Activated CD8-positive, alpha-beta memory T cell treated with anti-CD3 and anti-CD28 coated beads, Interleukin-2, amount 10 ng/mL, durations not matched to agents 7 days and 5 days (primary cell): ENCODE results near the gene KDM3A. TPM values are rescaled to one million over a fixed set of nuclear protein-coding genes. Genes with fewer than 3 reads are reported as not detected.

Experiments used
- ATAC-seq: fragments of 150-1000 bp; cut with Tn5 transposase; one replicate; pipeline ENCODE4 v1.10.0; 2021; ENCODE audit warnings: moderate library complexity
- CTCF ChIA-PET: fragments of 350-600 bp; sonication (Branson Sonifier 250); formaldehyde crosslinking; loops from one replicate; lab custom pipeline; 2021; ENCODE audit warnings: antibody characterized with exemption; lab: Charles Lee
- DNase-seq: peaks from one replicate; pipeline ENCODE4 v3.0.0-alpha.2; 2020
- H3K27ac Mint-ChIP-seq: one replicate; pipeline ENCODE4 v1.8.0; 2021; ENCODE audit warnings: mild to moderate bottlenecking, mixed read lengths
- H3K27me3 Mint-ChIP-seq: one replicate; pipeline ENCODE4 v1.8.0; 2021; ENCODE audit warnings: mixed read lengths
- H3K36me3 Mint-ChIP-seq: one replicate; pipeline ENCODE4 v1.8.0; 2021; ENCODE audit warnings: mild to moderate bottlenecking, mixed read lengths
- H3K4me1 Mint-ChIP-seq: one replicate; pipeline ENCODE4 v1.8.0; 2021; ENCODE audit warnings: mixed read lengths
- H3K4me3 Mint-ChIP-seq: one replicate; pipeline ENCODE4 v1.8.0; 2021; ENCODE audit warnings: mild to moderate bottlenecking, moderate library complexity, mixed read lengths
- H3K9me3 Mint-ChIP-seq: one replicate; pipeline ENCODE4 v1.8.0; 2022; ENCODE audit warnings: low read depth, mixed read lengths
- total RNA-seq, 2 experiments: library from RNA; stranded (reverse); gene quantifications; one replicate each; pipeline ENCODE4 v1.2.3, GENCODE V29; 2021

The KDM3A gene
- total RNA-seq, 2 experiments from 2014 or later = 49.6 to 56.7 TPM

DNA sequence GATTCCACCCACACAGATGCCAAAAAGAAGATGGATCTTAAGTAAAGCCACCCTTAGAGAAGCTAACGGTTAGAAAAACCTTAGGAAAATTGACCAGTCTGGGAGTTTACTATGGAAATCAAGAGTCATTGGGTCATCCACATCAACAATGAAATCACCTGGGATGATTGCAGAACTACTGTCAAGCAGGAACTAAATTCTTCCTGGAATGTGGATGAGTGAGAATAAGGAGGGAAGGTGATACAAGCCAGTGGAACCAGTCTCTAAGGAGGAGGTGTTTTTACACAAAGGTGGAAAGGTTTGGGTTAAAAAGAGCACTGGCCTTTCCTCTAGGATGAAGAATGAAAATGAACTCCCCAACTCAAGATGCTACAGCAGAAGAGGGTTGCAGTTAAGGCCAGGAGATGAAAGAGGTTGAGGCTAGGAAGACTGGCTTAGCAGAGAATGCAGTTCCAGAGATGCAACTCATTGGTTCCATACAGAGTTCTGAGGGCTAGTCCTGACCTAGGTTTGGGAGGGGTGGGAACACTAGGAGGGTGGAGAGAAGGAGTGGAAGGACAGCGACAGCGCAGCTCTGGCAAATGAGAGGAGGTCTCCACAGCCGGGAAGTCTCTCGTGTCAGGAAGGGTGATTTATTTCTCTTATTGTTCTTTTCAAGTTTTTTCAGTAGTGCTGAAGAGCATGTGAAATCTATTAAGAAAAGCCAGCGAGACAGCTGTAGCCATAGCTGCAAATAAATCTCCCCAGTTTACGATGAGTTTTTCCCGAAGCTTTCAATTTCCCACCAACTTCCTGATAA is 27.7 kb upstream of the KDM3A start:
- DNase-seq (no peak), ATAC-seq (no peak)
- Mint-ChIP-seq H3K27me3 (peaks cover 32% of the 10 kb centered on the region), H3K4me1 (no peaks in the 10 kb centered on the region), H3K4me3 (no peak overlapping the region), H3K9me3 (peaks cover 2% of the 10 kb centered on the region), H3K27ac (no peak overlapping the region), H3K36me3 (no peaks in the 10 kb centered on the region)
- CTCF ChIA-PET = no interaction called here

DNA sequence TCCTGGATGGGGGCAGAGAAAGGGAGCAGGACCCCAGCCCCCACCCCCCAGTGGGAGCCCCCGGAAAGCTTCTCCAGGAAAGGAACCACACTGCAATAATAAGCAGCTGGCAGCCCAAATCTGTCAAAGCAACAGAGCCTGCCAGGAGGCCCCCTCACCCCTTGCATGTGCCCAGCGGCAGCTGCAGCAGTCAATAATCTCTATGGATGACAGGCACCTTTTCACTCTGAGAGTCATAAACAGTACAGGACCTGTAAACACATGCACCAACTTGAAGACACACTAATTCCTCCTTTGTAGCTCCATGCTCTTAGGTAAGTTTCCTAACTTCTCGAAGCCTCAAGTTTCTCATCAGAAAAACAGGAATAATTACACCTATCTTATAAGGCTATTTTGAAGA is 26.2 kb upstream of the KDM3A start:
- H3K27me3 Mint-ChIP-seq = peaks cover 35% of the 10 kb centered on the region
- ATAC-seq = no peak
- H3K4me1 Mint-ChIP-seq = no peaks in the 10 kb centered on the region
- no peak for DNase-seq
- no peaks in the 10 kb centered on the region for H3K36me3 Mint-ChIP-seq
- H3K4me3 Mint-ChIP-seq = no peak overlapping the region
- CTCF ChIA-PET = no interaction called here
- H3K27ac Mint-ChIP-seq = no peak overlapping the region
- H3K9me3 Mint-ChIP-seq = peaks cover 2% of the 10 kb centered on the region

- peaks cover 35% of the 10 kb centered on the region for H3K27me3 Mint-ChIP-seq
- no peaks in the 10 kb centered on the region for H3K9me3 Mint-ChIP-seq
- H3K4me3 Mint-ChIP-seq = no peak overlapping the region
- H3K36me3 Mint-ChIP-seq = no peaks in the 10 kb centered on the region
- H3K27ac Mint-ChIP-seq = no peak overlapping the region
- H3K4me1 Mint-ChIP-seq = no peaks in the 10 kb centered on the region
- CTCF ChIA-PET = no interaction called here
- DNase-seq = no peak
- ATAC-seq = no peak
Measured at GRCh38 chr2:86416146-86416545, 25.0 kb upstream of the KDM3A start.

DNA sequence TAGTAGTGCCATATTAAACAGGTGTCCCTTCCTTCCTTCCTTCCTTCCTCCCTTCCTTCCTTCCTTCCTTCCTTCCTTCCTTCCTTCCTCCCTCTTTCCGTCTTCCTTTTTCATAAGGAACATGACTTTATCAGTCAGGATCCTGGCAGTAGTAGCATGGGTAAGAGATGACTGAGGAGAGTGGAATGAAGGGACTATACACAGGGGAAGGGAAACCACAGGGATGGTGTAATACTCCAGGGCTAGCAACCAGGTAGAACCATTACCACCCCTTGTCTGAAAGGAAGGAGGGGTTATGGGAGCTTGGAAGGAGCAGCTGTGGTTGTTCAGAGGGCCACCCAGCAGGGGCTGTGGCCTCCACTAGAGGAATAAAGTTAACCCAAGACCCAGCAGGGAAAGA is 23.2 kb upstream of the KDM3A start:
- H3K36me3 Mint-ChIP-seq = no peaks in the 10 kb centered on the region
- DNase-seq = no peak
- H3K4me3 Mint-ChIP-seq = no peak overlapping the region
- peaks cover 40% of the 10 kb centered on the region for H3K27me3 Mint-ChIP-seq
- no peaks in the 10 kb centered on the region for H3K9me3 Mint-ChIP-seq
- no peak for ATAC-seq
- CTCF ChIA-PET = no interaction called here
- no peaks in the 10 kb centered on the region for H3K4me1 Mint-ChIP-seq
- H3K27ac Mint-ChIP-seq = no peak overlapping the region

DNA sequence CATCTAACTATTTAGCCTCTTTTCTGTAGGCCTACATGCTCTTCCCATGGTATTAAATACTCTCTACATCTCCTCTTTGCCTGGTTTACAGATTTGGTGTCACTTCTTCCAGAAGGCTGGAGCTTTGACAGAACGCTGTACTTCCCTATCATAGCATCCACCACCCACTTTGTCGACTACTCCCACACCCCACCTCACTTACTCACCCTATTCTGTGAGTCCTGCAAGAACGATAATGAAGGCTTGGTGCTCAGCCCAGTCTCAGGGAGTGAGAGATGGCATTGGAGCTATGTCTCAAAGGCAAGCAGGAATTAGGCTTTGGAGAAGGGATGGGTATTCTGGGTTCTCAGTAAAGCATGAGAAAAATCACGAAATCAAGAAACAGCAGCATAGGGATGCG is 20.3 kb upstream of the KDM3A start:
- no peaks in the 10 kb centered on the region for H3K36me3 Mint-ChIP-seq
- H3K4me1 Mint-ChIP-seq = no peaks in the 10 kb centered on the region
- CTCF ChIA-PET = interaction anchor here (0.8 kb wide), 1 partner anchor 25 kb away, joined by 3 read pairs; no protein-coding TSS in a partner anchor
- no peak overlapping the region for H3K27ac Mint-ChIP-seq
- no peak overlapping the region for H3K4me3 Mint-ChIP-seq
- ATAC-seq (no peak), DNase-seq (no peak)
- H3K27me3 Mint-ChIP-seq = peaks cover 43% of the 10 kb centered on the region
- H3K9me3 Mint-ChIP-seq = no peaks in the 10 kb centered on the region

DNA sequence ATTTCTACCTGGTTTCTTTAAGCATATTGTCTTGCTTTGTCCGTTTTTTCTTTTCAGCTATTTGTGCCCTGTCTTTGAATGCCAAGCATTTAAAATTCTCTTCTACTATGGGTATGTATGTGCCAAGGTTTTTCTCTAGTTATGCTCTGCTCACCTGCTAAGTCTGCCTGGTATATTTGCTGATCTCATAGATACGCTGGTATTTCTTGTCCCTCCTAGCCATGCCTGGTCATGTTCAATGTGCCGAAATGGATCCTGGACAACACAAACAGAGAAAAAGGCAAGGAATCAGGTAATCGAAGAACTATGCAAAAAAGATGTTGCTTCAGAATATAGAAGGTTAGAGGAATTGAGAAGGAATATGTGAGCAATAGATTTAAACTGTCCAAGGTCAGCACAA is 14.9 kb upstream of the KDM3A start:
- CTCF ChIA-PET = no interaction called here
- peaks cover 42% of the 10 kb centered on the region for H3K27me3 Mint-ChIP-seq
- no peak for DNase-seq
- no peaks in the 10 kb centered on the region for H3K9me3 Mint-ChIP-seq
- no peak overlapping the region for H3K4me3 Mint-ChIP-seq
- no peaks in the 10 kb centered on the region for H3K36me3 Mint-ChIP-seq
- no peak overlapping the region for H3K27ac Mint-ChIP-seq
- no peak for ATAC-seq
- H3K4me1 Mint-ChIP-seq = no peaks in the 10 kb centered on the region

DNA sequence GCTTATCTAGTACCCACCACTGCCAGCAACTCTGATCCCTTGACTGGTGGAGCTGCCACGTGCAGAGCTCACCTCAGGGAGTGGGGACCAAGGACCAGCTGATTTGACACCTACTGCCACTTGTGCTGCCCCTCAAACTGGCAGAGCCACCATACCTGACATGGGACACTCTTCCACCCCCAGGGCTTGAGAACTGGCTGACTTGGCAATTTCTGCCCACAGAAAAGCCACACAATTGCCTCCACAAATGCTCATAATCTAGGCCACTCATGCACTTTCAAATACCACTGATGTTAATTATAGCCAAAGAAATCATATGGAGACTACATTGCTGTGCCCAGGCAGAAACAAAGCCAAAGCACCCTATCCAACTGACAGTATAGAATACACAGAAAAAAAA is 11.8 kb upstream of the KDM3A start:
- no peak for DNase-seq
- CTCF ChIA-PET = no interaction called here

DNA sequence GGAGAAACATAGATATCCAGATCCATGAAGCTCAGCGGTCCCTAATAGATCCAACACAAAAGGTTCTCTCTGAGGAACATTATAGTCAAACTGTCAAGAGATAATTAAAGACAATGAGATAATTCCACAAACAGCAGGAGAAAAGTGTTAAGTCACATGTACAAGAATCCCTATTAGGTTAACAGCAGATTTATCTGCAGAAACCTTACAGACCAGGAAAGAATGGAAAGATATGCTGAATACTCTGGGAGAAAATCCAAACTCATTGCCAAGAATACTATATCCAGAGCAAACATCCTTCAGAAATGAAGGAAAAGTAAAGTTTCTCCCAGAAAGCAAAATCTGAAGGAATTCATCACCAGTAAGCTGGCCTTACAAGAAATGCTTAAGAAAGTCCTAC is 10.8 kb upstream of the KDM3A start:
- no peaks in the 10 kb centered on the region for H3K36me3 Mint-ChIP-seq
- no peak overlapping the region for H3K4me3 Mint-ChIP-seq
- no peaks in the 10 kb centered on the region for H3K9me3 Mint-ChIP-seq
- CTCF ChIA-PET = no interaction called here
- DNase-seq = no peak
- no peak for ATAC-seq
- H3K27ac Mint-ChIP-seq = no peak overlapping the region
- H3K4me1 Mint-ChIP-seq = no peaks in the 10 kb centered on the region
- peaks cover 36% of the 10 kb centered on the region for H3K27me3 Mint-ChIP-seq

More for the DNA sequence above, 11.8 kb upstream of the KDM3A start:
- no peaks in the 10 kb centered on the region for H3K36me3 Mint-ChIP-seq
- H3K27ac Mint-ChIP-seq = no peak overlapping the region
- H3K27me3 Mint-ChIP-seq = peaks cover 42% of the 10 kb centered on the region
- H3K4me3 Mint-ChIP-seq = no peak overlapping the region
- no peaks in the 10 kb centered on the region for H3K4me1 Mint-ChIP-seq
- no peak for ATAC-seq
- H3K9me3 Mint-ChIP-seq = no peaks in the 10 kb centered on the region

- peaks cover 12% of the 10 kb centered on the region for H3K9me3 Mint-ChIP-seq
- no peaks in the 10 kb centered on the region for H3K4me1 Mint-ChIP-seq
- DNase-seq = no peak
- H3K36me3 Mint-ChIP-seq = peaks cover 7% of the 10 kb centered on the region
- H3K4me3 Mint-ChIP-seq = no peak overlapping the region
- no peak overlapping the region for H3K27ac Mint-ChIP-seq
- CTCF ChIA-PET = no interaction called here
- peaks cover 25% of the 10 kb centered on the region for H3K27me3 Mint-ChIP-seq
- ATAC-seq = no peak
Measured at GRCh38 chr2:86433137-86433536, 8.0 kb upstream of the KDM3A start.

DNA sequence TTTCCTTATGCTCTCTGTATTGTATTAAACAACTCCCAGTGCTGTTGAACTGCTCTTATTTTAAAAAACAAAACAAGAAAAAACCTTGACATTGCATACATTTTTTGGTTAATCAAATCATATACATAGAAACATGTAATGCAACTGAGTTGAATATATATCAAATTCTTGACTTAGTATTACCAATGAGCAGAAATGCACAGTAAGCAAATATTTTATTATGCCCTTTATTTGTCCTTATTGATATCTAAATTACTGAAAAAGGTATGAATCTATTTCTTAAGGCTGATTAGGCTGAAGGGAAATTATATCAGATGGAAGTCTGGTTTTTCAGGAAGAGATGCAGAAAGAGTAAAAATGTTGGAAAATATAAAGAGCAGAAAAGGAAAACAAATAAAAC is 6.9 kb upstream of the KDM3A start:
- Mint-ChIP-seq H3K4me3 (no peak overlapping the region), H3K9me3 (peaks cover 14% of the 10 kb centered on the region), H3K36me3 (peaks cover 10% of the 10 kb centered on the region), H3K4me1 (no peaks in the 10 kb centered on the region), H3K27ac (no peak overlapping the region), H3K27me3 (peaks cover 25% of the 10 kb centered on the region)
- CTCF ChIA-PET = no interaction called here
- DNase-seq (no peak), ATAC-seq (no peak)

DNA sequence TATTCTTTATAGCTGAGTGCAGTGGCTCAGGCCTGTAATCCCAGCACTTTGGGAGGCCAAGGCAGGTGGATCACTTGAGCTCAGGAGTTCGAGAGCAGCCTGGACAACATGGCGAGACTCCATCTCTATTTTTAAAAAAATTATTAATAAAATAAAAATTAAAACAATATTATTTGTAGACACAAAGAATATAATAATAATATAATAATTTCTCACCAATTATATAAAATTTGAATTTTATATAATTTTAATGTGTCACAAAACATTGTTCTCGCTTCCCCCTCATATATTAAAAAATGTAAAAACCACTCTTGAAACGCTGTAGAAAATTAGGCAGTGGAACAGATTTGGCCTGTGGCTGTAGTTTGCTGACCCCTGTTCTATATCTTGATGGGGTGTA is 5.6 kb upstream of the KDM3A start:
- no peak overlapping the region for H3K4me3 Mint-ChIP-seq
- peaks cover 25% of the 10 kb centered on the region for H3K27me3 Mint-ChIP-seq
- CTCF ChIA-PET = no interaction called here
- no peak overlapping the region for H3K27ac Mint-ChIP-seq
- peaks cover 4% of the 10 kb centered on the region for H3K4me1 Mint-ChIP-seq
- DNase-seq (no peak), ATAC-seq (no peak)
- peaks cover 21% of the 10 kb centered on the region for H3K9me3 Mint-ChIP-seq
- H3K36me3 Mint-ChIP-seq = peaks cover 20% of the 10 kb centered on the region

GRCh38 chr2:86436328-86436727 is 4.8 kb upstream of the KDM3A start:
- H3K27ac Mint-ChIP-seq = no peak overlapping the region
- no peak for ATAC-seq
- no peak overlapping the region for H3K4me3 Mint-ChIP-seq
- H3K36me3 Mint-ChIP-seq = peaks cover 22% of the 10 kb centered on the region
- CTCF ChIA-PET = interaction anchor here (0.9 kb wide), 1 partner anchor 67 kb away, joined by 3 read pairs; no protein-coding TSS in a partner anchor
- H3K9me3 Mint-ChIP-seq = peaks cover 22% of the 10 kb centered on the region
- DNase-seq = no peak
- H3K4me1 Mint-ChIP-seq = peaks cover 7% of the 10 kb centered on the region
- peaks cover 25% of the 10 kb centered on the region for H3K27me3 Mint-ChIP-seq

- Mint-ChIP-seq H3K4me3 (peak overlapping the region; percentile 89), H3K9me3 (peaks cover 22% of the 10 kb centered on the region), H3K4me1 (peaks cover 35% of the 10 kb centered on the region), H3K27me3 (peaks cover 5% of the 10 kb centered on the region), H3K27ac (peak overlapping the region; percentile 100), H3K36me3 (peaks cover 45% of the 10 kb centered on the region)
- CTCF ChIA-PET = interaction anchor here (1.0 to 1.7 kb wide), 2 partner anchors 183 to 219 kb away, joined by 3 to 6 read pairs; no protein-coding TSS in a partner anchor
- ATAC-seq (no peak), DNase-seq (no peak)
Measured at GRCh38 chr2:86439879-86440630, 1.1 kb upstream of the KDM3A start.
